ENCODE measurements around the gene TEKTIP1. TPM values are rescaled to one million over a fixed set of nuclear protein-coding genes. Genes with fewer than 3 reads are reported as not detected.

The TEKTIP1 gene
- total RNA-seq, 1 donor from 2014 or later = 0.68 TPM

DNA sequence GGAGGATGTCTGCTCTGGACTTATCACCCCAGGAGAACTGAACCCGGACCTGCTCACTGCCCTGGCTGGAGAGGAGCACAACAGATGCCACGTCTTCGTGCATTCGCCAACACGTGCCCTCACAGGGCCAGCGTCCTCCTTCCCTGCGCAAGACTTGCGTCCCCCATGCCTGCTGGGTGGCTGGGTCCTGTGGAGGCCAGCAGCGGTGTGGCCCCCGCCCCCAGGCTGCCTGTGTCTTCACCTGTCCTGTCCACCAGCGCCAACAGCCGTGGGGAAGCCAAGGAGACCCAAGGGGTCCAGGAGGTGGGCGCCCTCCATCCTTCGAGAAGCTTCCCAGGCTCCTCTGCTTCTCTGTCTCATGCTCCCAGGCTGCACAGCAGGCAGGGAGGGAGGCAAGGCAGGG, 3.4 kb upstream of the TEKTIP1 start:
- Mint-ChIP-seq H3K27ac (ENCODE audit: unreplicated experiment) (peak overlapping the region; percentile 47), H3K4me3 (ENCODE audit: unreplicated experiment) (no peak overlapping the region), H3K4me1 (ENCODE audit: low read depth, unreplicated experiment) (no peaks in the 10 kb centered on the region), H3K9me3 (ENCODE audit: unreplicated experiment) (no peaks in the 10 kb centered on the region), H3K27me3 (ENCODE audit: low read depth, unreplicated experiment) (no peaks in the 10 kb centered on the region), H3K36me3 (ENCODE audit: low read depth, unreplicated experiment) (peaks cover 18% of the 10 kb centered on the region)
- DNase-seq (ENCODE audit: low read depth) (no peak), FAIRE-seq (no peak)
- Histone ChIP-seq H3K9ac (ENCODE audit: low read length) (no peak overlapping the region), H2AFZ (ENCODE audit: low read depth, low read length) (no peak overlapping the region), H3K4me2 (ENCODE audit: low read length) (no peak overlapping the region), H3K9me3 (ENCODE audit: insufficient read depth, low read depth, low read length) (no peaks in the 10 kb centered on the region), H3K79me2 (ENCODE audit: insufficient read depth, low read length) (peaks cover 5% of the 10 kb centered on the region), H3K4me3 (ENCODE audit: insufficient read depth, low read depth, low read length) (no peak overlapping the region), H3K27me3 (ENCODE audit: insufficient read depth, low read length) (no peaks in the 10 kb centered on the region), H3K4me1 (ENCODE audit: insufficient read depth, low read length) (no peaks in the 10 kb centered on the region), H3K27ac (ENCODE audit: low read depth, low read length) (no peak overlapping the region), H4K20me1 (ENCODE audit: insufficient read depth, low read length) (peaks cover 54% of the 10 kb centered on the region), H3K36me3 (ENCODE audit: insufficient read depth, low read length) (peaks cover 6% of the 10 kb centered on the region)
- TF ChIP-seq CTCF (IDR thresholded peaks at IDR 0.05; ENCODE audit: insufficient read depth, low read depth, low read length) (no peak), EZH2 (IDR thresholded peaks at IDR 0.05; ENCODE audit: insufficient read depth, low read length) (no peak)

DNA sequence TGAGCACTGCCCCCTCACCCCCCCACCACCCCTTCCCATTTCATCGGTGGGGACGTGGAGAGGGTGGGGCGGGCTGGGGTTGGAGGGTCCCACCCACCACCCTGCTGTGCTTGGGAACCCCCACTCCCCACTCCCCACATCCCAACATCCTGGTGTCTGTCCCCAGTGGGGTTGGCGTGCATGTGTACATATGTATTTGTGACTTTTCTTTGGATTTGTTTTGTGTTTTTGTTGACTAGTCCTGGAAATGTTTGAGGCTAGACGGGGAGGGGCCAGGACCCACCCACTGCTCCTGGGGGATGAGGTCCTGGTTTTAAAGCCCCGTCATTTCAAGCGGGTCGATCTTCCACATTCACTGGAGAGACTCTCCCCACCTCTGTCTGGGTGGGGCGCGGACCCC, 3.0 kb upstream of the TEKTIP1 start:
- DNase-seq (ENCODE audit: low read depth) (no peak), FAIRE-seq (no peak)
- Histone ChIP-seq H3K4me1 (ENCODE audit: insufficient read depth, low read length) (no peaks in the 10 kb centered on the region), H3K4me2 (ENCODE audit: low read length) (no peak overlapping the region), H3K4me3 (ENCODE audit: insufficient read depth, low read depth, low read length) (no peak overlapping the region), H3K9me3 (ENCODE audit: insufficient read depth, low read depth, low read length) (no peaks in the 10 kb centered on the region), H4K20me1 (ENCODE audit: insufficient read depth, low read length) (peaks cover 50% of the 10 kb centered on the region), H3K27me3 (ENCODE audit: insufficient read depth, low read length) (no peaks in the 10 kb centered on the region), H3K27ac (ENCODE audit: low read depth, low read length) (no peak overlapping the region), H2AFZ (ENCODE audit: low read depth, low read length) (no peak overlapping the region), H3K9ac (ENCODE audit: low read length) (no peak overlapping the region), H3K79me2 (ENCODE audit: insufficient read depth, low read length) (peaks cover 5% of the 10 kb centered on the region), H3K36me3 (ENCODE audit: insufficient read depth, low read length) (peaks cover 6% of the 10 kb centered on the region)
- Mint-ChIP-seq H3K9me3 (ENCODE audit: unreplicated experiment) (no peaks in the 10 kb centered on the region), H3K36me3 (ENCODE audit: low read depth, unreplicated experiment) (peaks cover 18% of the 10 kb centered on the region), H3K27me3 (ENCODE audit: low read depth, unreplicated experiment) (no peaks in the 10 kb centered on the region), H3K4me1 (ENCODE audit: low read depth, unreplicated experiment) (no peaks in the 10 kb centered on the region), H3K27ac (ENCODE audit: unreplicated experiment) (peak overlapping the region; percentile 78), H3K4me3 (ENCODE audit: unreplicated experiment) (no peak overlapping the region)
- TF ChIP-seq CTCF (IDR thresholded peaks at IDR 0.05; ENCODE audit: insufficient read depth, low read depth, low read length) (no peak), EZH2 (IDR thresholded peaks at IDR 0.05; ENCODE audit: insufficient read depth, low read length) (no peak)

DNA sequence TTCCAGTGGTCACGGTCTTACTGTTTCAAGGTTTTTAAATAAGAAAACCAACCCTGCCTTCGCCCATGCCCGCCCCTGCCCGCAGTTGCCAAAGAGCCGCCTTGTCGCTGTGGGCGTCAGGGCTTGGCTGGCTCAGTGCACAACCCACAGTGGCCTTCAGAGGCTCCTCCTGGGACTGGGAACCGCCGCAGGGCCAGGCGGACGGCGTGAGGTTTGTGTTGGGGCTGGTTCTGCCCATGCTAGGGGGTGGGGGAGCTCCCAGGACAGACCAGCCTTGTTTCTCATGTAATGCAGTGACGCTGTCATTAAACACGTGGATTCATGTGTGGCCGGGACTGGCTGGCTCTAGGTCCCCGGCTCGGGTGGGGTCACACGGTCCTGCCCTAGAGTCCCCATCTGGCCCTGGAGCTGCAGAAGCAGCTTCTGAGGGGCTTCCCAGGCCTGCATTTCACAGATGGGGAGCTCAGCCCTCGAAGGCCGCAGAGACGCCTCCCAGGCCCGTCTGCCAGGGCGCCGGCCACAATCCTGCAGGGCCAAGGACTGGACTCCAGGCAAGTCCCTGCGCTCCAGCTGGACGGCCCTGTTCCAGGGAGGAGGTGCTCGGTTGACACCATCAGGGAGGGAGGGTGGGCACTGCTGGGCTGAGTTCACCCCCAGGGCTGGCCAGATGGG, 2.4 kb upstream of the TEKTIP1 start:
- H3K4me2 ChIP-seq (ENCODE audit: low read length) = no peak overlapping the region
- H3K27ac ChIP-seq (ENCODE audit: low read depth, low read length) = no peak overlapping the region
- DNase-seq (ENCODE audit: low read depth) = no peak
- H3K79me2 ChIP-seq (ENCODE audit: insufficient read depth, low read length) = peaks cover 5% of the 10 kb centered on the region
- peaks cover 4% of the 10 kb centered on the region for H3K36me3 ChIP-seq (ENCODE audit: insufficient read depth, low read length)
- H4K20me1 ChIP-seq (ENCODE audit: insufficient read depth, low read length) = peaks cover 46% of the 10 kb centered on the region
- H3K9me3 Mint-ChIP-seq (ENCODE audit: unreplicated experiment) = no peaks in the 10 kb centered on the region
- no peak overlapping the region for H3K27ac Mint-ChIP-seq (ENCODE audit: unreplicated experiment)
- peaks cover 14% of the 10 kb centered on the region for H3K36me3 Mint-ChIP-seq (ENCODE audit: low read depth, unreplicated experiment)
- H3K27me3 ChIP-seq (ENCODE audit: insufficient read depth, low read length) = no peaks in the 10 kb centered on the region
- no peak for TF ChIP-seq CTCF (IDR thresholded peaks at IDR 0.05; ENCODE audit: insufficient read depth, low read depth, low read length)
- no peak for TF ChIP-seq EZH2 (IDR thresholded peaks at IDR 0.05; ENCODE audit: insufficient read depth, low read length)
- H3K4me1 Mint-ChIP-seq (ENCODE audit: low read depth, unreplicated experiment) = no peaks in the 10 kb centered on the region
- no peaks in the 10 kb centered on the region for H3K4me1 ChIP-seq (ENCODE audit: insufficient read depth, low read length)
- no peak overlapping the region for H3K4me3 Mint-ChIP-seq (ENCODE audit: unreplicated experiment)
- H3K9ac ChIP-seq (ENCODE audit: low read length) = no peak overlapping the region
- H3K27me3 Mint-ChIP-seq (ENCODE audit: low read depth, unreplicated experiment) = no peaks in the 10 kb centered on the region
- H3K9me3 ChIP-seq (ENCODE audit: insufficient read depth, low read depth, low read length) = no peaks in the 10 kb centered on the region
- H3K4me3 ChIP-seq (ENCODE audit: insufficient read depth, low read depth, low read length) = no peak overlapping the region
- no peak for FAIRE-seq
- no peak overlapping the region for H2AFZ ChIP-seq (ENCODE audit: low read depth, low read length)
